ENCODE data around the gene EXOC7.
A peak's percentile ranks its signal among the peaks of the same experiment; 100 is the strongest.

Gene EXOC7

GRCh38 chr17:76050538-76051467 is 52.8 kb downstream of the EXOC7 start:
- Histone ChIP-seq H3K9ac (ENCODE audit: low read length) (no peak overlapping the region), H3K4me3 (ENCODE audit: insufficient read depth in 1 of 2, low read depth in 1 of 2, low read length in 2 of 2) (no peak overlapping the region), H3K36me3 (ENCODE audit: control insufficient read depth in 1 of 2, insufficient read depth in 2 of 2, low read depth in 1 of 2, low read length in 2 of 2) (peaks cover 47 to 88% of the 10 kb centered on the region in 2 experiments), H3K79me1 (replicated peaks; ENCODE audit: low read length, poor library complexity, severe bottlenecking) (peaks cover 16% of the 10 kb centered on the region), H2AFZ (ENCODE audit: low read depth, low read length) (no peak overlapping the region), H3K27ac (ENCODE audit: low read length, poor library complexity, severe bottlenecking) (peak overlapping the region; percentile 98), H3K27me3 (ENCODE audit: control insufficient read depth in 1 of 2, insufficient read depth in 1 of 2, low read length in 2 of 2) (no peaks in the 10 kb centered on the region), H2BK120ac (ENCODE audit: low read depth, low read length) (no peak overlapping the region), H3K4ac (ENCODE audit: low read depth in 1 of 2, low read length in 2 of 2) (no peak overlapping the region), H3K18ac (ENCODE audit: low read depth in 1 of 2, low read length in 2 of 2) (no peak overlapping the region), H2BK15ac (ENCODE audit: low read depth, poor library complexity, severe bottlenecking) (no peak overlapping the region), H3K4me1 (ENCODE audit: control insufficient read depth, insufficient read depth, low read depth, low read length) (peaks cover 30% of the 10 kb centered on the region), H2BK12ac (ENCODE audit: low read length in 2 of 2) (no peak overlapping the region), H2AK5ac (ENCODE audit: low read length, severe bottlenecking) (peak overlapping the region; percentile 98), H3K9me3 (ENCODE audit: control insufficient read depth, low read length) (peaks cover 3% of the 10 kb centered on the region), H4K91ac (ENCODE audit: low read length) (no peak overlapping the region), H2BK5ac (ENCODE audit: low read depth, low read length, poor library complexity, severe bottlenecking) (peak overlapping the region; percentile 92), H3K4me2 (ENCODE audit: low read length, poor library complexity, severe bottlenecking) (peak overlapping the region; percentile 24), H4K8ac (ENCODE audit: low read length) (no peak overlapping the region), H3K23ac (ENCODE audit: low read length in 2 of 2) (no peak overlapping the region), H3K14ac (ENCODE audit: low read length in 2 of 2) (no peak overlapping the region)
- no peak for DNase-seq
- WGBS: 98% methylated on average over 7 of the region's 11 CpGs

- no peak overlapping the region for H3K18ac ChIP-seq (ENCODE audit: low read depth in 1 of 2, low read length in 2 of 2)
- 96% methylated on average over 15 of the region's 15 CpGs for WGBS
Measured at GRCh38 chr17:76049836-76050537, 53.6 kb downstream of the EXOC7 start.

GRCh38 chr17:76049239-76049638 is 54.3 kb downstream of the EXOC7 start:
- Histone ChIP-seq H3K9ac (ENCODE audit: low read length) (no peak overlapping the region), H3K14ac (ENCODE audit: low read length in 2 of 2) (no peak overlapping the region), H2BK120ac (ENCODE audit: low read depth, low read length) (no peak overlapping the region), H2BK5ac (ENCODE audit: low read depth, low read length, poor library complexity, severe bottlenecking) (no peak overlapping the region), H3K27ac (ENCODE audit: low read length, poor library complexity, severe bottlenecking) (peak overlapping the region; percentile 96), H3K4ac (ENCODE audit: low read depth in 1 of 2, low read length in 2 of 2) (no peak overlapping the region), H3K36me3 (ENCODE audit: control insufficient read depth in 1 of 2, insufficient read depth in 2 of 2, low read depth in 1 of 2, low read length in 2 of 2) (peaks cover 54 to 91% of the 10 kb centered on the region in 2 experiments), H3K27me3 (ENCODE audit: control insufficient read depth in 1 of 2, insufficient read depth in 1 of 2, low read length in 2 of 2) (no peaks in the 10 kb centered on the region), H3K4me3 (ENCODE audit: insufficient read depth in 1 of 2, low read depth in 1 of 2, low read length in 2 of 2) (no peak overlapping the region), H3K4me1 (ENCODE audit: control insufficient read depth, insufficient read depth, low read depth, low read length) (peaks cover 33% of the 10 kb centered on the region), H4K8ac (ENCODE audit: low read length) (no peak overlapping the region), H3K4me2 (ENCODE audit: low read length, poor library complexity, severe bottlenecking) (no peak overlapping the region), H4K91ac (ENCODE audit: low read length) (no peak overlapping the region), H2AFZ (ENCODE audit: low read depth, low read length) (no peak overlapping the region), H2AK5ac (ENCODE audit: low read length, severe bottlenecking) (peak overlapping the region; percentile 50), H2BK12ac (ENCODE audit: low read length in 2 of 2) (no peak overlapping the region), H3K79me1 (replicated peaks; ENCODE audit: low read length, poor library complexity, severe bottlenecking) (peaks cover 21% of the 10 kb centered on the region), H3K9me3 (ENCODE audit: control insufficient read depth, low read length) (peaks cover 3% of the 10 kb centered on the region), H3K18ac (ENCODE audit: low read depth in 1 of 2, low read length in 2 of 2) (no peak overlapping the region), H2BK15ac (ENCODE audit: low read depth, poor library complexity, severe bottlenecking) (no peak overlapping the region), H3K23ac (ENCODE audit: low read length in 2 of 2) (no peak overlapping the region)
- 90% methylated on average over 2 of the region's 3 CpGs for WGBS
- DNase-seq: no peak

More at GRCh38 chr17:76049836-76050537, 53.6 kb downstream of the EXOC7 start:
- H4K91ac ChIP-seq (ENCODE audit: low read length): no peak overlapping the region
- no peak overlapping the region for H2BK120ac ChIP-seq (ENCODE audit: low read depth, low read length)
- no peak overlapping the region for H3K4me2 ChIP-seq (ENCODE audit: low read length, poor library complexity, severe bottlenecking)
- H2AK5ac ChIP-seq (ENCODE audit: low read length, severe bottlenecking): peak overlapping the region; percentile 98
- no peak overlapping the region for H2BK15ac ChIP-seq (ENCODE audit: low read depth, poor library complexity, severe bottlenecking)
- H3K4me3 ChIP-seq (ENCODE audit: insufficient read depth in 1 of 2, low read depth in 1 of 2, low read length in 2 of 2): no peak overlapping the region
- peaks cover 3% of the 10 kb centered on the region for H3K9me3 ChIP-seq (ENCODE audit: control insufficient read depth, low read length)
- H3K9ac ChIP-seq (ENCODE audit: low read length): no peak overlapping the region
- H2BK12ac ChIP-seq (ENCODE audit: low read length in 2 of 2): no peak overlapping the region
- H3K4ac ChIP-seq (ENCODE audit: low read depth in 1 of 2, low read length in 2 of 2): no peak overlapping the region
- DNase-seq: no peak
- H3K79me1 ChIP-seq (replicated peaks; ENCODE audit: low read length, poor library complexity, severe bottlenecking): peaks cover 15% of the 10 kb centered on the region
- H2AFZ ChIP-seq (ENCODE audit: low read depth, low read length): no peak overlapping the region
- H3K27me3 ChIP-seq (ENCODE audit: control insufficient read depth in 1 of 2, insufficient read depth in 1 of 2, low read length in 2 of 2): no peaks in the 10 kb centered on the region
- no peak overlapping the region for H4K8ac ChIP-seq (ENCODE audit: low read length)
- no peak overlapping the region for H3K23ac ChIP-seq (ENCODE audit: low read length in 2 of 2)
- peaks cover 49 to 90% of the 10 kb centered on the region in 2 experiments for H3K36me3 ChIP-seq (ENCODE audit: control insufficient read depth in 1 of 2, insufficient read depth in 2 of 2, low read depth in 1 of 2, low read length in 2 of 2)
- peak overlapping the region; percentile 92 for H2BK5ac ChIP-seq (ENCODE audit: low read depth, low read length, poor library complexity, severe bottlenecking)
- H3K27ac ChIP-seq (ENCODE audit: low read length, poor library complexity, severe bottlenecking): peak overlapping the region; percentile 98
- no peak overlapping the region for H3K14ac ChIP-seq (ENCODE audit: low read length in 2 of 2)
- peaks cover 31% of the 10 kb centered on the region for H3K4me1 ChIP-seq (ENCODE audit: control insufficient read depth, insufficient read depth, low read depth, low read length)

- Histone ChIP-seq H4K91ac (ENCODE audit: low read length) (no peak overlapping the region), H3K27ac (ENCODE audit: low read length, poor library complexity, severe bottlenecking) (peak overlapping the region; percentile 96), H3K9ac (ENCODE audit: low read length) (no peak overlapping the region), H3K36me3 (ENCODE audit: control insufficient read depth in 1 of 2, insufficient read depth in 2 of 2, low read depth in 1 of 2, low read length in 2 of 2) (peaks cover 55 to 91% of the 10 kb centered on the region in 2 experiments), H3K79me1 (replicated peaks; ENCODE audit: low read length, poor library complexity, severe bottlenecking) (peaks cover 25% of the 10 kb centered on the region), H3K4me2 (ENCODE audit: low read length, poor library complexity, severe bottlenecking) (no peak overlapping the region), H2BK5ac (ENCODE audit: low read depth, low read length, poor library complexity, severe bottlenecking) (no peak overlapping the region), H2BK12ac (ENCODE audit: low read length in 2 of 2) (no peak overlapping the region), H3K23ac (ENCODE audit: low read length in 2 of 2) (no peak overlapping the region), H2BK15ac (ENCODE audit: low read depth, poor library complexity, severe bottlenecking) (no peak overlapping the region), H3K18ac (ENCODE audit: low read depth in 1 of 2, low read length in 2 of 2) (no peak overlapping the region), H3K4me1 (ENCODE audit: control insufficient read depth, insufficient read depth, low read depth, low read length) (peaks cover 32% of the 10 kb centered on the region), H2BK120ac (ENCODE audit: low read depth, low read length) (no peak overlapping the region), H3K4me3 (ENCODE audit: insufficient read depth in 1 of 2, low read depth in 1 of 2, low read length in 2 of 2) (no peak overlapping the region), H3K27me3 (ENCODE audit: control insufficient read depth in 1 of 2, insufficient read depth in 1 of 2, low read length in 2 of 2) (no peaks in the 10 kb centered on the region), H3K14ac (ENCODE audit: low read length in 2 of 2) (no peak overlapping the region), H3K9me3 (ENCODE audit: control insufficient read depth, low read length) (no peaks in the 10 kb centered on the region), H2AFZ (ENCODE audit: low read depth, low read length) (no peak overlapping the region), H4K8ac (ENCODE audit: low read length) (no peak overlapping the region), H3K4ac (ENCODE audit: low read depth in 1 of 2, low read length in 2 of 2) (no peak overlapping the region), H2AK5ac (ENCODE audit: low read length, severe bottlenecking) (peak overlapping the region; percentile 98)
- DNase-seq: peak; percentile 32
- WGBS: 63% methylated on average over 9 of the region's 9 CpGs
Measured at GRCh38 chr17:76048711-76049110, 54.9 kb downstream of the EXOC7 start.

Data from mesenchymal stem cell (in vitro differentiated cells and primary cell).